SH-SY5Y (cell line): ENCODE measurements around the gene TBC1D10B.

Source experiments
- GATA2 ChIP-seq: IDR thresholded peaks from 2 replicates; pipeline ENCODE4 v1.6.1; 2011; ENCODE audit warnings: mild to moderate bottlenecking, low read depth, low read length
- GATA3 ChIP-seq: IDR thresholded peaks from 2 replicates; pipeline ENCODE4 v1.6.1; 2011; ENCODE audit warnings: low read depth, mild to moderate bottlenecking, low read length, moderate library complexity

The TBC1D10B gene

GRCh38 chr16:30357715-30358576 is 12.3 kb downstream of the TBC1D10B start:
- no peak for TF ChIP-seq GATA3
- TF ChIP-seq GATA2 = no peak

- TF ChIP-seq GATA3 = no peak
- no peak for TF ChIP-seq GATA2
These were observed 13.1 kb downstream of the TBC1D10B start for GRCh38 chr16:30357085-30357714.

GRCh38 chr16:30356401-30357084 is 13.8 kb downstream of the TBC1D10B start:
- TF ChIP-seq GATA3 (no peak), GATA2 (no peak)

- TF ChIP-seq GATA2 (no peak), GATA3 (no peak)
These were observed 14.4 kb downstream of the TBC1D10B start for GRCh38 chr16:30355954-30356308.

- TF ChIP-seq GATA3 (no peak), GATA2 (peak; percentile 47)
These were observed 14.9 kb downstream of the TBC1D10B start, which contains the start of gene CD2BP2 for GRCh38 chr16:30355144-30355953. CD2BP2 (minus strand) TSS chr16:30355308; CDS start chr16:30354681, 627 bp downstream.

DNA sequence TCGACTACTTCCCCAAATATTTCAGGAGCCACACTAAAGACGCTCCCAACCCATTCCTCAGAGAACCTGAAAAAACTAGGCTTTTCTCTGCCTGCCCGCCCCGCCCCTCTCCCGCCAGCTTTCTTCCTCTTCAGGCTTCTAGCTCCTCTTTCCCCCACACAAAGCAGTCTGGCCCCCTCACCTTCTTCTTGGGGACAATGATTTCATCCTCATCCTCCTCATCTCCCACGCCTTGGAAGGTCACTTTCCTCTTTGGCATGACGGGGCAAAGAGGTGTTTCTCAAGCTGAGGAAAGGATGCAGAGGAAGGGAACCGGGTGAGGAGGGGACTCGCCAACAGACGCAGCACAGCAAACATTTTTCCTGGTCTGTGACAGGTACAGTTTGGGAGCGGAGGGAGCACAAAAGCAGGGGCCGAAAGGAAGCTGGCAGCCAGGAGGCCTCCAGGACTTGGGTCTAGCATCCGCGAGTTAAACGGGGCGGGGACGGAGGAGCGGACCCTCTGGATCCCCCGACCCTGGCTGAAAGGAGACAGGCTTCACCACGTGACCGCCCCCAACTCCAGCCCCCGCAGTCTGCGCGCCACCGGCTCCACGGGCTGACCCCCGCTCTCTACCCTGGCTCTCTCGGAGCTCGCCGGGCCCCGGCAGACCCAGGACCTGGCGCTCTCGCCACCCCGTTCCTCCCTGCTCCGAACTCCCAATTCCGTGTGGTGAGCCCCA is 15.7 kb downstream of the TBC1D10B start:
- TF ChIP-seq GATA3 (no peak), GATA2 (no peak)

GRCh38 chr16:30353438-30354129 is 16.7 kb downstream of the TBC1D10B start:
- TF ChIP-seq GATA2 (no peak), GATA3 (no peak)

DNA sequence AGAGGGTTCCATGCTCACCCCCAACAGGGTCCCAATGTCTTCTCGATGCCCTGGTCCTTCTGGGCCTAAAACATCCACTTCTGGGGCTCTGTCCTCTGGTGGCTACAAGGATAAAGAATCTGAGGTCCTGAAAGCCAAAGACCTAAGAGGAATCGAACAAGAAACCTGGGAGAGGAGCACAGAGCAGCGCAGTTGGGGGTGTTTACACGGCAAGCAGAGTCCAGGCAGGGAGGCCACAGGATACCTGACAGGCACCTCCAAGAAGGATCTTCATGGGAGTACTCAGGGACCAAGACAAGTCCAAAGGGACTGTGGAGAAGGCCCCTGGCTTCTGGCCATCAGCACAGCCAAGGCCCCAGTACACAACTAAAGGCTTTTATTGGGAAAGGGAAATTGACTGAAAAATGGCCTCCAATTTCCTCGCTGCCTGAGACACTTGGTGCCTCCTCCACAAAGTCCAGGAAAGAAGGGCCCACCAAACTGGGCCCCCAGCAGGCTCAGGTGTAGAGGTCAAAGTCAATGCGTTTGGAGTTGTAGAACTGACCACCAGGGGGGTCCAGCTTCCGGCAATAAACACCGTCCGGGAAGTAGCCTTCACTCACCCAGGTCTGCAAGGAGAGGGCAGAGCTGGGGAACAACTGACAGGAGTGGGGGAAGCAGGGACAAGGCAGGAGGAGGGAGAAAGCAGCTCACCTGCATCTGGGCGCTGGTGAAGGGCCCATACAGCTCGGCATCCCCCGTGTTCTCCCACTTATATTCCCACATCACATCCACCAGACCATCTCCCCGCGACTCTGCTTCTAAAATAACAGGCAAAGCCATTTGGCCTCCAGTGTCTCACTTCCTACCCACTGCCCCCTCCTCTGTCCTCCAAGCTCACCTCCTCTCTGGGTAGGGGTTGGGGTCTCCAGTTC is 17.5 kb downstream of the TBC1D10B start:
- TF ChIP-seq GATA2 = no peak
- TF ChIP-seq GATA3 = no peak

GRCh38 chr16:30351586-30352419 is 18.5 kb downstream of the TBC1D10B start:
- TF ChIP-seq GATA3 (no peak), GATA2 (no peak)

- TF ChIP-seq GATA3 = no peak
- no peak for TF ChIP-seq GATA2
These were observed 19.3 kb downstream of the TBC1D10B start for GRCh38 chr16:30351001-30351441.

DNA sequence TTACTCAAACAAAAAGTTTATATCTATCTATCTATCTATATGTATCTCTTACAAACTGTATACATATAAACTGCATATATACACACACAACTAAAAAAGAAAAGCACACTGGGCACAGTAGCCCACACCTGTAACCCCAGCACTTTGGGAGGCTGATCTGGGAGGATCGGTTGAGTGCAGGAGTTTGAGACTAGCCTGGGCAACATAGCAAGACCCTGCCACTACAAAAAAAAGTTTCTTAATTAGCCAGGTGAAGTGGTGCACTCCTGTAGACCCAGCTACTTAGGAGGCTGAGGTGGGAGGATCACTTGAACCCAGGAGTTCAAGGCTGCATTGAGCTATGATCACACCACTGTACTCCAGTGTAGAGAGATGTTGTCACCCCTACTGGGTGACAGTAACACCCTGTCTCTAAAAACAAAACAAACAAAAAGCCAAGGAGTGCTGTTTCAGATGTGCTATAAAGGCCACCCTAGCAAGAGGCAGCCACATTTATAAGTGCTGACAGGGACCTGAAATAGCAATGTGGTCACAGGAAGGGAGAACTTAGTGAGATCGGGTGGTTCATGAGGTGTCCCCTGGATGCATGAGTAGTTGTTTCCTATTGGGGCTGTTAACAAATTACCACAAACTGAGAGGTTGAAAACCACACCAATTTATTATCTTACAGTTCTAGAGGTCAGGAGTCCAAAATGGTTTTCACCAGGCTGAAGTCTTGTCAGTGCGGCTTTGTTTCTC is 20.0 kb downstream of the TBC1D10B start:
- no peak for TF ChIP-seq GATA2
- TF ChIP-seq GATA3 = no peak
